ENCODE data around the gene JKAMP.

JKAMP gene

DNA sequence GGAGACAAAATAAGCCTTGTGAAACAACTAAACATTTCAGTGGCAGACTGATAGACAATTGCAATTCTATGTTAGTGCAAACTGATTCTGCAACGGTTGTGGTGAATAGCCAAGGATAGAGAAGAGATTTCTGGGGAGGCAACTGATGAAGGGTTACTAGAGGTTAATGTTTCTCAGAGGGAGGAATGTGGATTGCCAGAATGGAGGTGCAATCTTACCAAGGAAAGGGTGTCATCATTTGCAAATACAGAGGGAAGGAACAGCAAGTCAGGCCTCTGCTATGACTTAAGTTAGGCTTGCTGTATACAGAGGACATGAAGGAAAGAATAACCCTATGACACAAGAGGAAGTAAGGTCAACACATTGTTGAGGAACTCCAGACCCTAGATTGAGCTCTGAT is 56.5 kb downstream of the JKAMP start:
- no peak for DNase-seq (ENCODE audit: low spot score)

DNA sequence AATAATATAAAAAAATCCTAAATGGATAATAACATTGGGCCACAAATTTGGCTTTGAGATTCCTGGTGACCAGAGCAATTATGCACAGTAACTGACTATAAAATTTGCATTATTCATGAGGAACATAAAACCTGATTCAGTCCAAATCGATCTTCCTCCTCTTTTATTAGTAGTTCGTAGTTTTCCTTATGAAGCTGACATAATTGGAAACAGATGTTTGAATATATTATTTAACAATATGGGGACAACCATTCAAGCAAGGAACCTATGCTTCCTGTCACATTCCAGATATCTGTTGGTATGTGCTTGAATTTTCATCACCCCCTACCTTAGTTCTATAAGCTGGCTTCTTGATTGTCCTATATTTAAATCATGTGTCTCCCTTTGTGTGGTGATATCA is 57.4 kb downstream of the JKAMP start:
- no peak for DNase-seq (ENCODE audit: low spot score)

DNA sequence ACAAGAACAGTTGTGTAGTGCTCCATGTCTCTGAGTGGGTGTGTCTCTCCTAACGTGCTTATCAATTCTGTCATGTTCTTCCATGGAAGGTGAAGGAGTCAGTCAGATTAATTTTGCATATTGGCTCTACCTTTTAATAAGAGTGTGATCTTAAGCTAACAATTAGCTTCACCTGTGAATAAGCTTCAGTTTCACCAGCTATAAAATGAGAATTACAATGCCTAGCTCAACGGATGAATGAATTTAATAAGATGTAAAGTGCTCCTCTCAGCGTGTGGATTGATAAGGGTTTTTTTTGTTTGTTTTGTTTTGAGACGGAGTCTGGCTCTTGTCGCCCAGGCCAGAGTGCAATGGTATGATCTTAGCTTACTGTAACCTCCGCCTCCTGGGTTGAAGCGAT is 59.6 kb downstream of the JKAMP start:
- no peak for DNase-seq (ENCODE audit: low spot score)

DNA sequence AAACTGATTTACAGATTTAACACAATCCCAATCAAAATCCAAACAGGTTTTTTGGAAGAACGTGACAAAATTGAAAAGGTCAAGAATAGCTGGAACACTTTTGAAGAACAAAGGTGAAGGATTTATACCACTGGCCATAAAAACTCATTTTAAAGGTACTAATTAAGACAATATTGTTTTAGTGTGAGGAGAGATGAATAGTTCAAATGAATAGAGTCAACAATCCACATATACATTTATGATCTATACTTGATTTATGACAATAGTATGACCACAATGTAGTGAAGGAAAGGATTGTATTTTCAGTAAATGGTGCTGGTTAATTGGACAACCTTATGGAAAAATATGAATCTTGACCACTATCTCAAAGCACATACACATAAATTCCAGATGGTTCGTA is 63.0 kb downstream of the JKAMP start:
- no peak for DNase-seq (ENCODE audit: low spot score)

Measured in AG08396 (cell line).